Thyroid gland (tissue), 4 donors: ENCODE data around the gene CHRM5.

Experiments
- CTCF ChIP-seq, 6 experiments: fragments of 200-600 bp in 3 of 6; fragments of 450-650 bp in 3 of 6; sonication (generic) in 3 of 6; IDR thresholded peaks; one replicate each; pipeline ENCODE4 v1.5.1; 2016 to 2019; ENCODE audit warnings: antibody characterized with exemption in 6 of 6, mild to moderate bottlenecking in 2 of 6, inconsistent platforms in 1 of 6, moderate library complexity in 1 of 6
- POLR2A ChIP-seq, 2 donors: fragments of 450-650 bp; IDR thresholded peaks; one replicate each; pipeline ENCODE4 v1.6.1; 2017; ENCODE audit warnings: antibody characterized with exemption in 2 of 2, mild to moderate bottlenecking in 2 of 2, moderate library complexity in 1 of 2

- TF ChIP-seq CTCF (IDR thresholded peaks at IDR 0.05) (peak in 4 of 6 experiments; percentile 14 to 44 (median 24)), POLR2A (IDR thresholded peaks at IDR 0.05) (no peak)
These were observed 141.7 kb downstream of the CHRM5 start for GRCh38 chr15:34109797-34110663.
